PC-3 (cell line): ENCODE measurements around the gene MMRN2.

Experiments used
- CTCF ChIP-seq: fragments of 300-600 bp; sonication (generic); conservative IDR thresholded peaks from 2 replicates; pipeline ENCODE4 v1.5.1; 2017; ENCODE audit warnings: antibody characterized with exemption, low read depth, mild to moderate bottlenecking, low read length
- EZH2phosphoT487 ChIP-seq: fragments of 300-600 bp; sonication (generic); IDR thresholded peaks from 2 replicates; pipeline ENCODE4 v1.6.1; 2018; ENCODE audit warnings: mild to moderate bottlenecking, antibody characterized with exemption, low read length, borderline replicate concordance

DNA sequence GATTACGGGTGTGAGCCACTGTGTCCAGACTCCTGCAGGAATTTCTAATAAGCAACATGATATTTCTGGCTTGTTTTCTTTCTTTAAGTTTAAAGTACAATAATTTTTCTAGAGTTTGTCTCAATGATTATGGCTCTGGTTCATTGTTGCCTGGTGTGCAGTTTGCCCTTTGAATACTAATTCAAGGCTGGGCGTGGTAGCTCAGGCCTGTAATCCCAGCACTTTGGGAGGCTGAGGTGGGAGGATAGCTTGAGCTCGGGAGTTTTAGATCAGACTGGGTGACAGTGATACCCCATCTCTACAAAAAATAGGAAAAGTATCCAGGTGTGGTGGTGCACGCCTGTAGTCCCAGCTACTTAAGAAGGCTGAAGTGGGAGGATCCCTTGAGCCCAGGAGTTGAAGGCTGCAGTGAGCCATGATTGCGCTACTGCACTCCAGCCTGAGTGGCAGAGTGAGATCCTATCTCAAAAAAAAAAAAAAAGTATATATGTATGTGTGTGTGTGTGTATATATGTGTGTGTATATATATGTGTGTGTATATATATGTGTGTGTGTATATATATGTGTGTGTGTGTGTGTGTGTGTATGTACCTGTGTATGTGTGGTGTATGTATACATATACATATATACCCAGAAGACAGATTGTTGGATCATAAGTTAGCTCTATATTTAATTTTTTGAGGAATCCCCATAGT lies 19.1 kb upstream of the MMRN2 start:
- TF ChIP-seq CTCF = no peak
- no peak for TF ChIP-seq EZH2phosphoT487
